ENCODE results near the gene KCNQ2. TPM values are rescaled to one million over a fixed set of nuclear protein-coding genes. Genes with fewer than 3 reads are reported as not detected.

KCNQ2 gene
- total and polyA plus RNA-seq, 12 donors: 0.69 to 81.6 (median 10.3) TPM; not detected in 3

GRCh38 chr20:63386491-63386890 is 86.0 kb downstream of the KCNQ2 start:
- DNase-seq: no peak
- no peaks in the 10 kb centered on the region for H3K4me1 ChIP-seq (replicated peaks in 1 of 2)
- WGBS, 4 donors: 87 to 91% (median 90%) methylated on average over 11 to 18 of the region's 18 CpGs
- no peaks in the 10 kb centered on the region for H3K36me3 ChIP-seq (replicated peaks in 1 of 2)
- peaks cover 5% of the 10 kb centered on the region for H3K27me3 ChIP-seq
- no peak for TF ChIP-seq CTCF (IDR thresholded peaks at IDR 0.05)
- TF ChIP-seq POLR2A (IDR thresholded peaks at IDR 0.05): no peak
- peaks cover 0 to 7% (median 0%) of the 10 kb centered on the region in 3 donors for H3K9me3 ChIP-seq (replicated peaks in 1 of 3)
- intact Hi-C loops (cut with DNase I): no loop called here
- H3K27ac ChIP-seq: no peak overlapping the region
- H3K4me3 ChIP-seq: no peak overlapping the region

- DNase-seq: no peak
- Histone ChIP-seq H3K4me3 (no peak overlapping the region), H3K9me3 (replicated peaks in 1 of 3) (peaks cover 0 to 7% (median 0%) of the 10 kb centered on the region in 3 donors), H3K27ac (no peak overlapping the region), H3K4me1 (replicated peaks in 1 of 2) (no peaks in the 10 kb centered on the region), H3K27me3 (peaks cover 5% of the 10 kb centered on the region), H3K36me3 (replicated peaks in 1 of 2) (no peaks in the 10 kb centered on the region)
- 70 to 89% (median 82%) methylated on average over 6 of the region's 6 CpGs for WGBS, 4 donors
- TF ChIP-seq POLR2A (IDR thresholded peaks at IDR 0.05) (no peak), CTCF (IDR thresholded peaks at IDR 0.05) (no peak)
- intact Hi-C loops (cut with DNase I): no loop called here
These were observed 86.6 kb downstream of the KCNQ2 start for GRCh38 chr20:63385819-63386218.

GRCh38 chr20:63384336-63384735 is 88.1 kb downstream of the KCNQ2 start:
- intact Hi-C loops (cut with DNase I): no loop called here
- peaks cover 5% of the 10 kb centered on the region for H3K27me3 ChIP-seq
- no peaks in the 10 kb centered on the region for H3K36me3 ChIP-seq (replicated peaks in 1 of 2)
- H3K4me1 ChIP-seq (replicated peaks in 1 of 2): no peaks in the 10 kb centered on the region
- H3K9me3 ChIP-seq (replicated peaks in 1 of 3): peaks cover 0 to 7% (median 0%) of the 10 kb centered on the region in 3 donors
- DNase-seq: no peak
- H3K4me3 ChIP-seq: no peak overlapping the region
- WGBS, 4 donors: 72 to 83% (median 79%) methylated on average over 10 to 18 of the region's 18 CpGs
- TF ChIP-seq CTCF (IDR thresholded peaks at IDR 0.05) (no peak), POLR2A (IDR thresholded peaks at IDR 0.05) (no peak)
- no peak overlapping the region for H3K27ac ChIP-seq

GRCh38 chr20:63383556-63383955 is 88.9 kb downstream of the KCNQ2 start:
- no peaks in the 10 kb centered on the region for H3K36me3 ChIP-seq (replicated peaks in 1 of 2)
- H3K27me3 ChIP-seq: peaks cover 7% of the 10 kb centered on the region
- 62 to 72% (median 70%) methylated on average over 9 to 11 of the region's 11 CpGs for WGBS, 4 donors
- no peak for TF ChIP-seq CTCF (IDR thresholded peaks at IDR 0.05)
- TF ChIP-seq POLR2A (IDR thresholded peaks at IDR 0.05): no peak
- H3K27ac ChIP-seq: no peak overlapping the region
- no peak for DNase-seq
- no peak overlapping the region for H3K4me3 ChIP-seq
- peaks cover 0 to 7% (median 0%) of the 10 kb centered on the region in 3 donors for H3K9me3 ChIP-seq (replicated peaks in 1 of 3)
- intact Hi-C loops (cut with DNase I): loop anchor here in 1 of 2 donors (2.0 kb wide), 1 partner anchor 75 kb away; no protein-coding TSS in a partner anchor
- H3K4me1 ChIP-seq (replicated peaks in 1 of 2): no peaks in the 10 kb centered on the region

Data from adrenal gland (tissue), 12 donors.